H1 (cell line): ENCODE data around the gene MELK. TPM values are rescaled to one million over a fixed set of nuclear protein-coding genes. Genes with fewer than 3 reads are reported as not detected.

Experiments used
- CTCF ChIA-PET: fragments of 300-600 bp; sonication (Branson Sonifier 250); formaldehyde crosslinking; loops from one replicate; lab custom pipeline; 2021; ENCODE audit not compliant: partially characterized antibody; lab: Charles Lee
- POLR2A ChIA-PET: fragments of 300-600 bp; sonication (Branson Sonifier 250); formaldehyde crosslinking; loops from one replicate; lab custom pipeline; 2021; ENCODE audit warnings: inconsistent platforms; ENCODE audit not compliant: partially characterized antibody; lab: Charles Lee
- DNase-seq, 2 experiments: peaks; one replicate each; pipeline versions ENCODE4 v3.0.0 to v3.0.0-alpha.2; 2010 to 2022; ENCODE audit warnings: low spot score in 2 of 2, low read depth in 1 of 2, mixed read lengths in 1 of 2
- FAIRE-seq: peaks from 2 replicates; lab custom pipeline; 2011; peaks lifted over from hg19 to GRCh38; lab: Jason Lieb, UNC
- H2AFZ ChIP-seq: 2 replicates; pipeline ENCODE4 v1.8.1; 2012; ENCODE audit warnings: low read length, inconsistent platforms
- H2AK5ac ChIP-seq: 2 replicates; pipeline ENCODE4 v1.6.1; 2013; ENCODE audit warnings: low read depth, low read length
- H2BK120ac ChIP-seq: replicated peaks from 2 replicates; pipeline ENCODE3; 2013; ENCODE audit warnings: low read depth, low read length, inconsistent platforms
- H2BK12ac ChIP-seq: 2 replicates; pipeline ENCODE4 v1.6.1; 2013; ENCODE audit warnings: low read depth, low read length
- H2BK15ac ChIP-seq: 2 replicates; pipeline ENCODE4 v1.6.1; 2013; ENCODE audit warnings: low read length
- H2BK20ac ChIP-seq: 2 replicates; pipeline ENCODE4 v1.6.1; 2013; ENCODE audit warnings: low read length
- H2BK5ac ChIP-seq: 2 replicates; pipeline ENCODE4 v1.6.1; 2013; ENCODE audit warnings: low read depth, low read length
- H3K14ac ChIP-seq: 2 replicates; pipeline ENCODE4 v1.6.1; 2013; ENCODE audit warnings: inconsistent platforms; ENCODE audit not compliant: insufficient read length
- H3K18ac ChIP-seq: 2 replicates; pipeline ENCODE4 v1.6.1; 2013; ENCODE audit warnings: low read length; ENCODE audit errors: extremely low read depth
- H3K23ac ChIP-seq: 2 replicates; pipeline ENCODE4 v1.6.1; 2013; ENCODE audit warnings: inconsistent platforms; ENCODE audit not compliant: insufficient read length
- H3K23me2 ChIP-seq: 2 replicates; pipeline ENCODE4 v1.6.1; 2013; ENCODE audit warnings: low read depth, low read length
- H3K27ac ChIP-seq: 2 replicates; pipeline ENCODE4 v1.6.1; 2011; ENCODE audit warnings: low read depth, low read length, inconsistent platforms
- H3K27me3 ChIP-seq, 4 experiments: replicated peaks in 1 of 4; 1 replicate in 1 of 4; 2 replicates in 3 of 4; pipeline versions ENCODE4 v1.6.1 to v1.8.1; 2011 to 2013; ENCODE audit warnings: low read length in 3 of 4, mild to moderate bottlenecking in 3 of 4, inconsistent platforms in 2 of 4, mixed read lengths in 2 of 4, moderate library complexity in 1 of 4; ENCODE audit not compliant: control insufficient read depth in 3 of 4, insufficient read depth in 3 of 4; ENCODE audit errors: extremely low read depth in 1 of 4
- H3K36me3 ChIP-seq, 4 experiments: 2 replicates each; pipeline versions ENCODE4 v1.6.1 to v1.8.1; 2011 to 2013; ENCODE audit warnings: mild to moderate bottlenecking in 4 of 4, low read length in 3 of 4, moderate library complexity in 2 of 4, control low read depth in 1 of 4, inconsistent platforms in 1 of 4; ENCODE audit not compliant: insufficient read depth in 4 of 4, control insufficient read depth in 2 of 4
- H3K4ac ChIP-seq: replicated peaks from 2 replicates; pipeline ENCODE3; 2013; ENCODE audit warnings: low read length, low read depth, mixed read lengths, inconsistent platforms; ENCODE audit not compliant: insufficient read length
- H3K4me1 ChIP-seq, 4 experiments: replicated peaks in 1 of 4; 1 replicate in 1 of 4; 2 replicates in 3 of 4; pipeline versions ENCODE4 v1.6.1 to v1.8.1; 2011 to 2013; ENCODE audit warnings: low read length in 3 of 4, inconsistent platforms in 2 of 4, mixed read lengths in 1 of 4; ENCODE audit not compliant: insufficient read depth in 4 of 4, control insufficient read depth in 3 of 4
- H3K4me2 ChIP-seq, 2 experiments: 2 replicates each; pipeline versions ENCODE4 v1.6.1 to v1.8.1; 2011 to 2013; ENCODE audit warnings: low read depth in 2 of 2, low read length in 2 of 2, control low read depth in 1 of 2, inconsistent platforms in 1 of 2, mild to moderate bottlenecking in 1 of 2; ENCODE audit not compliant: insufficient read depth in 1 of 2
- H3K4me3 ChIP-seq, 4 experiments: fragments of 200-600, 300-600 bp in 1 of 4; sonication (generic), shearing (Covaris generic), sonication (Bioruptor Twin) in 1 of 4; 2 replicates each; pipeline versions ENCODE4 v1.5.1 to v1.8.1; 2011 to 2016; ENCODE audit warnings: low read length in 4 of 4, low read depth in 3 of 4, control low read depth in 2 of 4, inconsistent platforms in 2 of 4, mild to moderate bottlenecking in 2 of 4, mixed read lengths in 1 of 4, moderate library complexity in 1 of 4; ENCODE audit not compliant: insufficient read depth in 2 of 4; ENCODE audit errors: extremely low read depth in 1 of 4
- H3K56ac ChIP-seq: replicated peaks from 2 replicates; pipeline ENCODE3; 2013; ENCODE audit warnings: low read depth, mild to moderate bottlenecking, mixed read lengths, low read length, inconsistent platforms; ENCODE audit not compliant: insufficient read length
- H3K79me1 ChIP-seq: 2 replicates; pipeline ENCODE4 v1.6.1; 2013; ENCODE audit warnings: low read depth, low read length, control low read depth
- H3K79me2 ChIP-seq, 2 experiments: 2 replicates each; pipeline versions ENCODE4 v1.6.1 to v1.8.1; 2012 to 2013; ENCODE audit warnings: low read length in 2 of 2, mild to moderate bottlenecking in 2 of 2, inconsistent platforms in 1 of 2; ENCODE audit not compliant: insufficient read depth in 2 of 2, control insufficient read depth in 1 of 2
- H3K9ac ChIP-seq, 4 experiments: replicated peaks in 1 of 4; 1 replicate in 1 of 4; 2 replicates in 3 of 4; pipeline versions ENCODE4 v1.6.1 to v1.8.1; 2011 to 2013; ENCODE audit warnings: low read depth in 3 of 4, low read length in 3 of 4, control low read depth in 2 of 4, mild to moderate bottlenecking in 2 of 4, moderate library complexity in 2 of 4, inconsistent platforms in 1 of 4; ENCODE audit errors: extremely low read depth in 1 of 4
- H3K9me3 ChIP-seq, 2 experiments: 2 replicates each; pipeline versions ENCODE4 v1.6.1 to v1.8.1; 2012 to 2013; ENCODE audit warnings: mild to moderate bottlenecking in 2 of 2, moderate library complexity in 2 of 2, control low read depth in 1 of 2, inconsistent platforms in 1 of 2, low read depth in 1 of 2, low read length in 1 of 2, mixed read lengths in 1 of 2; ENCODE audit not compliant: insufficient read depth in 2 of 2
- H4K20me1 ChIP-seq, 2 experiments: replicated peaks in 1 of 2; 2 replicates each; pipeline versions ENCODE3 to v1.8.1; 2011 to 2013; ENCODE audit warnings: inconsistent platforms in 2 of 2, low read length in 2 of 2, mild to moderate bottlenecking in 1 of 2; ENCODE audit not compliant: insufficient read depth in 2 of 2, control insufficient read depth in 1 of 2
- H4K5ac ChIP-seq: 2 replicates; pipeline ENCODE4 v1.6.1; 2013; ENCODE audit warnings: low read length, low read depth, mixed read lengths, inconsistent platforms; ENCODE audit not compliant: insufficient read length
- H4K8ac ChIP-seq: 2 replicates; pipeline ENCODE4 v1.8.0; 2013; ENCODE audit warnings: mild to moderate bottlenecking, moderate library complexity, low read length, inconsistent platforms; ENCODE audit not compliant: insufficient read depth; ENCODE audit errors: extremely low read depth
- H4K91ac ChIP-seq: replicated peaks from 2 replicates; pipeline ENCODE3; 2013; ENCODE audit warnings: low read length, mixed read lengths, inconsistent platforms; ENCODE audit not compliant: insufficient read length
- BCL11A ChIP-seq, 2 experiments: IDR thresholded peaks; one replicate each; pipeline ENCODE4 v1.6.1; 2011; ENCODE audit warnings: low read depth in 2 of 2, low read length in 2 of 2, mild to moderate bottlenecking in 2 of 2
- E2F6 ChIP-seq: IDR thresholded peaks from 2 replicates; pipeline ENCODE4 v1.6.1; 2012; ENCODE audit warnings: inconsistent platforms
- NRF1 ChIP-seq: IDR thresholded peaks from 2 replicates; pipeline ENCODE4 v1.6.1; 2011; ENCODE audit warnings: mild to moderate bottlenecking, low read depth, low read length, improper control_type of control experiment
- POLR2A ChIP-seq, 2 experiments: IDR thresholded peaks; 1 replicate in 1 of 2; 2 replicates in 1 of 2; pipeline ENCODE4 v1.6.1; 2011; ENCODE audit warnings: low read depth in 2 of 2, low read length in 2 of 2, mild to moderate bottlenecking in 2 of 2; ENCODE audit errors: control extremely low read depth in 1 of 2
- WGBS, 2 experiments: shearing (Covaris generic) in 1 of 2; methylation state at CpG; one replicate each; pipeline versions ENCODE4 v1.1.6 to v1.1.7; 2013 to 2015; ENCODE audit warnings: low lambda C conversion rate in 2 of 2, mixed read lengths in 2 of 2, inconsistent platforms in 1 of 2, low coverage in 1 of 2, missing lambda C conversion rate in 1 of 2; ENCODE audit not compliant: insufficient replicate concordance in 2 of 2, insufficient coverage in 1 of 2, insufficient read length in 1 of 2; ENCODE audit errors: extremely low coverage in 1 of 2, missing lambda C conversion rate in 1 of 2; 5-methylcytosine and 5-hydroxymethylcytosine counted together
- polyA plus RNA-seq, 7 experiments: library from polyadenylated mRNA; depleted of rRNA in 3 of 7; stranded (reverse) in 5 of 7; unstranded in 2 of 7; fragments of >200 nt in 5 of 7; fragments of 200-250 nt in 2 of 7; gene quantifications; 1 replicate in 5 of 7; 2 replicates in 1 of 7; 4 replicates in 1 of 7; pipeline versions ENCODE4 v1.2.1 to v1.2.3, GENCODE V29; 2011 to 2013; ENCODE audit warnings: missing spikeins in 2 of 7, mixed read lengths in 2 of 7
- total RNA-seq: library from RNA; stranded (reverse); fragmentation: NEBNext Ultra II Directional; extraction: Animal tissue kit (Norgen Biotek cat#: 25700); gene quantifications from 2 replicates; pipeline ENCODE4 v1.2.1, GENCODE V29; 2021

MELK gene
- total and polyA plus RNA-seq, 2 of the 8 experiments (the other 6 are each of a cell fraction or from before 2014, with no cell fraction given) = 26.2 to 53.1 TPM

GRCh38 chr9:36625006-36625615 is 52.4 kb downstream of the MELK start:
- TF ChIP-seq BCL11A (IDR thresholded peaks at IDR 0.05; ENCODE audit: low read depth in 2 of 2, low read length in 2 of 2) (no peak), POLR2A (IDR thresholded peaks at IDR 0.05; ENCODE audit: control extremely low read depth in 1 of 2, low read depth in 2 of 2, low read length in 2 of 2) (no peak), NRF1 (no peak), E2F6 (no peak)
- TF ChIP-seq, all 59 proteins: peak for 0
- no peaks in the 10 kb centered on the region for H3K4me1 ChIP-seq
- ChIA-PET CTCF (interaction anchor here (0.7 to 1.6 kb wide), 4 partner anchors 8 to 218 kb away, joined by 3 read pairs; no protein-coding TSS in a partner anchor), POLR2A (no interaction called here)
- H4K5ac ChIP-seq = no peak overlapping the region
- H2BK20ac ChIP-seq = no peak overlapping the region
- H3K4me2 ChIP-seq = no peak overlapping the region
- no peak for DNase-seq
- no peaks in the 10 kb centered on the region for H3K27me3 ChIP-seq
- H2BK120ac ChIP-seq = no peak overlapping the region
- no peak overlapping the region for H3K23ac ChIP-seq
- H2BK12ac ChIP-seq = no peak overlapping the region
- H4K8ac ChIP-seq = no peak overlapping the region
- H3K4me3 ChIP-seq = no peak overlapping the region
- no peaks in the 10 kb centered on the region for H3K9me3 ChIP-seq
- H3K9ac ChIP-seq = no peak overlapping the region
- H3K23me2 ChIP-seq = no peaks in the 10 kb centered on the region
- no peak overlapping the region for H4K91ac ChIP-seq
- no peak overlapping the region for H3K14ac ChIP-seq
- no peaks in the 10 kb centered on the region; the same call in 1 of the 2 replicates for H3K79me1 ChIP-seq
- H3K36me3 ChIP-seq = peaks cover 2 to 5% (median 3%) of the 10 kb centered on the region in 4 experiments; a peak in 3 of 8 replicates
- no peak overlapping the region for H2AK5ac ChIP-seq
- H4K20me1 ChIP-seq = peaks cover 0 to 2% of the 10 kb centered on the region in 2 experiments
- no peak for FAIRE-seq
- no peak overlapping the region for H2AFZ ChIP-seq
- no peak overlapping the region for H3K27ac ChIP-seq
- WGBS, 2 experiments = 92% methylated on average over 6 of the region's 6 CpGs; no CpG with 5 or more reads in 1 of the 2 experiments
- H3K56ac ChIP-seq = no peak overlapping the region
- H3K4ac ChIP-seq = no peak overlapping the region
- H2BK15ac ChIP-seq = no peak overlapping the region
- H2BK5ac ChIP-seq = no peak overlapping the region
- no peaks in the 10 kb centered on the region for H3K79me2 ChIP-seq
- H3K18ac ChIP-seq = no peak overlapping the region
